ENCODE measurements around the gene CKAP2L. TPM values are rescaled to one million over a fixed set of nuclear protein-coding genes. Genes with fewer than 3 reads are reported as not detected.

Gene CKAP2L
- total and polyA plus RNA-seq, 9 of the 15 experiments (the other 6 are each of a cell fraction or from before 2014, with no cell fraction given): 10.4 to 21.9 (median 14.2) TPM

- TF ChIP-seq AFF4 (CRISPR knock-in tag; IDR thresholded peaks at IDR 0.05) (no peak), ZNF165 (CRISPR knock-in tag; IDR thresholded peaks at IDR 0.05; ENCODE audit: borderline replicate concordance) (no peak), TSHZ1 (CRISPR knock-in tag; IDR thresholded peaks at IDR 0.05) (no peak)
Measured at GRCh38 chr2:112809112-112809511, 44.7 kb upstream of the CKAP2L start (continued).
